PFSK-1 (cell line): ENCODE measurements around the gene DPH7.

ENCODE experiments used
- FOXP2 ChIP-seq: optimal IDR thresholded peaks from 2 replicates; pipeline ENCODE3; 2011; ENCODE audit warnings: borderline replicate concordance, control low read depth, inconsistent platforms; ENCODE audit not compliant: insufficient read depth; ENCODE audit errors: extremely low read length, extremely low read depth
- POLR2AphosphoS5 ChIP-seq: IDR thresholded peaks from 2 replicates; pipeline ENCODE4 v1.6.1; 2012; ENCODE audit warnings: low read depth, mild to moderate bottlenecking, control low read depth, low read length, moderate library complexity
- REST ChIP-seq, 2 experiments: IDR thresholded peaks; 2 replicates each; pipeline versions ENCODE4 v1.6.1 to v1.8.0; 2011 to 2012; ENCODE audit warnings: low read depth in 2 of 2, low read length in 2 of 2, control low read depth in 1 of 2, inconsistent platforms in 1 of 2, mild to moderate bottlenecking in 1 of 2, moderate library complexity in 1 of 2; ENCODE audit not compliant: insufficient read depth in 1 of 2
- SIN3A ChIP-seq: IDR thresholded peaks from 2 replicates; pipeline ENCODE4 v1.6.1; 2012; ENCODE audit warnings: mild to moderate bottlenecking, low read length, moderate library complexity, borderline replicate concordance; ENCODE audit not compliant: insufficient read depth
- TAF1 ChIP-seq: IDR thresholded peaks from 2 replicates; pipeline ENCODE4 v1.6.1; 2012; ENCODE audit warnings: low read length, control low read depth, borderline replicate concordance; ENCODE audit not compliant: insufficient read depth

- TF ChIP-seq SIN3A (peak; percentile 75; the same call in 1 of the 2 replicates), REST (IDR thresholded peaks at IDR 0.05; ENCODE audit: insufficient read depth in 1 of 2, low read depth in 2 of 2, low read length in 2 of 2) (0 out of 4 replicates have a peak, but pooled peaks of 1 of the 2 experiments have one; percentile 50), FOXP2 (peak; percentile 86), POLR2AphosphoS5 (peak; percentile 61), TAF1 (peak; percentile 72; the same call in 1 of the 2 replicates)
Measured at GRCh38 chr9:137578518-137579258, at the start of gene DPH7.
